ENCODE measurements around the gene FRMPD2.

DNA sequence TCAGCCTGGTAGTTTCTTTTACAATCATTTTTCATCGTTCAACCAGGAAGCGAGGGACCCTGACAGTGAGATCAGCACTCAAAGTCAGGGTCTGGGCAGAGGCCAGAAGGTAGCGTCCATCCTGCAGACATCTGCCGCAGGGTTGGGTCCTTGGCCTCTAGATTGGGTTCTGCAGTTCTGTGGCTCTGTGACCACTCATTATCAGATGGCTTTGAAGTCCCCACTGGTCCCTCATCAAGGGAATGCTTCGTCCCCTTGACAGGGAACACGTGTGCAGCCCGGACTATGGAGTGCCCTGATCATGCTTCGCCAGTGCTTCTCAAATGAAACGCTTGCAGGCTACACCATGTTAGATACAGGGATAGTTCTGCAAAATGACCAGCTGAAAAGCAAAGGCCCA is 64.1 kb downstream of the FRMPD2 start:
- TF ChIP-seq, protein P1, sequence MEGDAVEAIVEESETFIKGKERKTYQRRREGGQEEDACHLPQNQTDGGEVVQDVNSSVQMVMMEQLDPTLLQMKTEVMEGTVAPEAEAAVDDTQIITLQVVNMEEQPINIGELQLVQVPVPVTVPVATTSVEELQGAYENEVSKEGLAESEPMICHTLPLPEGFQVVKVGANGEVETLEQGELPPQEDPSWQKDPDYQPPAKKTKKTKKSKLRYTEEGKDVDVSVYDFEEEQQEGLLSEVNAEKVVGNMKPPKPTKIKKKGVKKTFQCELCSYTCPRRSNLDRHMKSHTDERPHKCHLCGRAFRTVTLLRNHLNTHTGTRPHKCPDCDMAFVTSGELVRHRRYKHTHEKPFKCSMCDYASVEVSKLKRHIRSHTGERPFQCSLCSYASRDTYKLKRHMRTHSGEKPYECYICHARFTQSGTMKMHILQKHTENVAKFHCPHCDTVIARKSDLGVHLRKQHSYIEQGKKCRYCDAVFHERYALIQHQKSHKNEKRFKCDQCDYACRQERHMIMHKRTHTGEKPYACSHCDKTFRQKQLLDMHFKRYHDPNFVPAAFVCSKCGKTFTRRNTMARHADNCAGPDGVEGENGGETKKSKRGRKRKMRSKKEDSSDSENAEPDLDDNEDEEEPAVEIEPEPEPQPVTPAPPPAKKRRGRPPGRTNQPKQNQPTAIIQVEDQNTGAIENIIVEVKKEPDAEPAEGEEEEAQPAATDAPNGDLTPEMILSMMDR (IDR thresholded peaks at IDR 0.05) = no peak
- TF ChIP-seq POLR2A (IDR thresholded peaks at IDR 0.05) = no peak

All from lower leg skin (tissue), 3 donors.